HG03342 (cell line): ENCODE measurements around the gene ZNF644.
"Not testable (repeated sequence)": the region's sequence is repeated elsewhere in the genome, so short reads cannot be mapped to it uniquely, and the experiment has no call there.

Source experiments
- ATAC-seq: cut with Tn5 transposase; IDR thresholded peaks from one replicate; pipeline ENCODE4 v1.9.1; 2021; ENCODE audit warnings: mild to moderate bottlenecking, moderate library complexity; ENCODE audit not compliant: unreplicated experiment

ZNF644 gene

DNA sequence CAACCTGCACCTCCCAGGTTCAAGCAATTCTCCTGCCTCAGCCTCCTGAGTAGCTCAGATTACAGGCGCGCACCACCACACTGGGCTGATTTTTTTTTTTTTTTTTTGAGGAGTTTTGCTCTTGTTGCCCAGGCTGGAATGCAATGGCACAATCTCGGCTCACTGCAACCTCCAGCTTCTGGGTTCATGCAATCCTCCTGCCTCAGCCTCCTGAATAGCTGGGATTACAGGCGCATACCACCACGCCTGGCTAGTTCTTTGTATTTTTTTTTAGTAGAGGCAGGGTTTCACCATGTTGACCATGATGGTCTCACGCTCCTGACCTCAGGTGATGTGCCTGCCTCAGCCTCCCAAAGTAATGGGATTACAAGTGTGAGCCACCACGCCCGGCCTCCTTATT, 93.6 kb downstream of the ZNF644 start:
- ATAC-seq: not testable (repeated sequence)

DNA sequence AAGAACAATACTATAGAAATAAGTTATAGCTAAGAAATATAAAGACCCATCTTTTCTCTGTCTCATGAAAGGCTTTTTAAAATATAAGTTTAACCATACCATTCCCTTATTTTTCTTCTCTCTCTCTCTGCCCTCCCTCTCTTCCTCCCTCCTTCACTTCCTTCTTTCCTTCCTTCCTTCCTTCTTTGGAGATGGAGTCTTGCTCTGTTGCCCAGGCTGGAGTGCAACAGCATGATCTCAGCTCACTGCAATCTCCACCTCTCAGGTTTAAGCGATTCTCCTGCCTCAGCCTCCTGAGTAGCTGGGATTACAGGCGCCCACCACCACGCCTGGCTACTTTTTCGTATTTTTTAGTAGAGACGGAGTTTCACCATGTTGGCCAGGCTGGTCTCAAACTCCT, 94.2 kb downstream of the ZNF644 start:
- not testable (repeated sequence) for ATAC-seq

- no peak for ATAC-seq
These were observed 94.9 kb downstream of the ZNF644 start for GRCh38 chr1:90926971-90927370.

- ATAC-seq: no peak
These were observed 95.6 kb downstream of the ZNF644 start for GRCh38 chr1:90925928-90926869.

DNA sequence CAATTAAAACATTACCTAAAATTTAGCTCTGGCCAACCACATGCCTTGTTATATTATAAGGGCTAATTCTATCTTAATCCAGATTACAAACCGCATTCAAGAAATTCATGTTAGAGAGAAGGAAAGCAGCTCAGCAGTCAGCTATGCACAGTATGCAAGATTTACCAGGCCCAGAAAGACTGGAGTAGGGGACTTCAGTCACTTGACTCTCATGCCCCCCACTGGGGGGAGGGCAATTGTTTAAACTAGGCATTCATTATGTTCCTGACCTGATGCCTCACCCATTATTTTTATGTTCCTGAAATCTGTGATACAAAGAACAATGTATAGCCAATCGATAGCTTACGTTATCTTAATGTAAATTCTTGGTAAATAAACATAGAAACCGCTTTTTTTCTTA, 96.9 kb downstream of the ZNF644 start:
- no peak for ATAC-seq

- ATAC-seq: no peak
These were observed 98.8 kb downstream of the ZNF644 start for GRCh38 chr1:90922996-90923395.

DNA sequence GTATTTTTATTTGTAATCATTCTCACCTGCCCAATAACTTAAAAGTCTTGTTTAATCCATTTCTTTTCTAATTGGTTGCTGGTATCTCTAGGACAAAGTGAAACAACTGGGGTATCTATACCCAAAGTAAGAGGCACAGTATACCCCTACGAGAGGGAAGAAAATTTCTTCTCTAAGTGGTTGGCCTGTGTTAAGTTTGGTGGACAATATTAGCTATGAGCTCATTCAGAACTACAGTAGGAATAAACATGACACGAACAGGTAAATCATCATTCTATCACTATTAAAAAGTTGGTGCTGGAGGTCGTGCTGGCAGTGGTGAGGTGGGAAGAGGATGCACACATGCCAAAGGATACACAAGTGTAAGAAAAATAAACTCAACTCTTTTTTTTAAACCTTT, 99.6 kb downstream of the ZNF644 start:
- ATAC-seq: no peak

DNA sequence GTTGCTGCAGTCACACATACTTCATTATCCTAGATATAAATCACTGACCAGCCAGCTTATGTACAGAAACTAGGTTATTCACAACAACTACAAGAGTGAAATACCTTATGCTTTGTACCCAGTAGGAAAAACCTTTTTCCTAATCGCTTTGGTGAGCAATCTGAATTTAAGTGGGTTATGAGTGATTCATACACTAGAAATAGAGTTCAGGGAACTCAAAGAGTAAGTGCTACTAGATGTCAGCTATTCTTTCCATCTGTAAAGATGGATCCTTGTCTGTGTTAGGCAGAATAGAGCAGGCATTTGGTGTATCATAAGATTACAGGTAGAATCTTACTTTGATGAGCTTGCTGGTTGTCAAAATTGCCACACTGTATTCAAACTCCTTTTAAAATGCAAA, 101.9 kb downstream of the ZNF644 start:
- no peak for ATAC-seq

DNA sequence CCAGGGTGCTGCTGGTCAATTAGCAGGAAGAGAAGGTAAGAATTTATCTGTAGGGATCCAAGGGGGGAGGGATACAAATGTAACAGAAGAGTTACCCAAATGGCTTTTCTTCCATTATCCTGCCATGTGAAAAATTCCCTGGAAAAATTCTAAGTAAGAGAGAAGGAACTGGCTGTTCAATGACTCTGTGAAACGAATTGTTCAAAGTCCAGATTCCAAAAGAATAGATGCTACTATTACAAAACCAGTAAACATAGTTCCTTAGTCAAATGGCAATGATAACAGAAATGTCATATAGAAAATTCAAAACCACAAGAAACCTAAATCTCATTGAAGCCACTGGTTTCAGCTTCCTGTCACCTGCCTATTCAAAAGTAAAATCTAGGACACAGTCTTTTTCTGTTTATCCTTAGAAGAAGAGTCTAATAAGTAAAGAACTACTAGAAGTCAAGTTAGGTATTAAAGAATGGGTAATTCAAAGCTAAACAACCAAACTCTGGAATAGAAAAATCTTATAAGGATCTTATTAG, 102.6 kb downstream of the ZNF644 start:
- ATAC-seq: no peak

- no peak for ATAC-seq
These were observed 110.5 kb downstream of the ZNF644 start for GRCh38 chr1:90911353-90911752.

GRCh38 chr1:90902672-90903071, 119.2 kb downstream of the ZNF644 start:
- no peak for ATAC-seq

- no peak for ATAC-seq
These were observed 122.6 kb downstream of the ZNF644 start for GRCh38 chr1:90899263-90899662.

DNA sequence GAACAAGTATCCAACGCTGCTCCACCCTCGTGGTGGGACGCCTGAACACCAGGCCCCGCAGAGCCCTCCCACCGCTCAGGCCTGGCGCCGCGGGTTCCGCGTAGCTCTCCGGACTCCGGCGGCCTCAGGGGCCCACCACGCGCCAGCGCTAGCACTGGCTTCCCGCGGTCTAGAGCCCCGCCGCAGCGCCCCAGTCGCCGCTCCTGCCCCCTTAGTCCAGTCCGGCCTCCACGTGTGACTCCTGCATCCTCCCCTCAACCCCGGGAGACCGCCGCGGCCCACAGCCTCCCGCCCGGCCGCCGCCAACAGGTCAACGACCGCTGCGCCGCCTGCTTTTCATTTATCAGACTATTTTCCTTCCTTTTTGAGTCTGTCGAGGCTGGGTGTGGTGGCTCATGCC, 128.2 kb downstream of the ZNF644 start:
- ATAC-seq: not testable (repeated sequence)

- ATAC-seq: not testable (repeated sequence)
These were observed 129.0 kb downstream of the ZNF644 start for GRCh38 chr1:90892884-90893283.

DNA sequence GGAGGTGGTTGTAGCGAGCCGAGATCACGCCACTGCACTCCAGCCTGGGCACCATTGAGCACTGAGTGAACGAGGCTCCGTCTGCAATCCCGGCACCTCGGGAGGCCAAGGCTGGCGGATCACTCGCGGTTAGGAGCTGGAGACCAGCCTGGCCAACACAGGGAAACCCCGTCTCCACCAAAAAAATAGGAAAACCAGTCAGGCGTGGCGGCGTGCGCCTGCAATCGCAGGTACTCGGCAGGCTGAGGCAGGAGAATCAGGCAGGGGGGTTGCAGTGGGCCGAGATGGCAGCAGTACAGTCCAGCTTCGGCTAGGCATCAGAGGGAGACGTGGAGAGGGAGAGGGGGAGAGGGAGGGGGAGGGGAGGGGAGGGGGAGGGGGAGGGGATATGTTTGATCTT, 129.6 kb downstream of the ZNF644 start:
- ATAC-seq: not testable (repeated sequence)

DNA sequence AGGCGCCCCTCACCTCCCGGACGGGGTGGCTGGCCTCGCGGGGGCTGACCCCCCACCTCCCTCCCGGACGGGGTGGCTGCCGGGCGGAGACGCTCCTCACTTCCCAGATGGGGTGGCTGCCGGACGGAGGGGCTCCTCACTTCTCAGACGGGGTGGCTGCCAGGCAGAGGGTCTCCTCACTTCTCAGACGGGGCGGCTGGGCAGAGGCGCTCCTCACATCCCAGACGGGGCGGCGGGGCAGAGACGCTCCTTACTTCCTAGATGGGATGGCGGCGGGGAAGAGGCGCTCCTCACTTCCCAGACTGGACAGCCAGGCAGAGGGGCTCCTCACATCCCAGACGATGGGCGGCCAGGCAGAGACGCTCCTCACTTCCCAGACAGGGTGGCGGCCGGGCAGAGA, 130.1 kb downstream of the ZNF644 start:
- not testable (repeated sequence) for ATAC-seq

- no peak for ATAC-seq
These were observed 139.6 kb downstream of the ZNF644 start for GRCh38 chr1:90882221-90882620.

GRCh38 chr1:90881034-90881433, 140.8 kb downstream of the ZNF644 start:
- ATAC-seq: no peak

- no peak for ATAC-seq
These were observed 142.6 kb downstream of the ZNF644 start for GRCh38 chr1:90879281-90879680.

GRCh38 chr1:90876101-90876500, 145.7 kb downstream of the ZNF644 start:
- ATAC-seq: no peak
